ENCODE results near the gene OAS2. TPM values are rescaled to one million over a fixed set of nuclear protein-coding genes. Genes with fewer than 3 reads are reported as not detected.

Gene OAS2
- polyA plus RNA-seq, 1 donor (not counting 4 experiments of a cell fraction or from before 2014, with no cell fraction given) = 92.7 TPM

GRCh38 chr12:112973011-112973735, 5.1 kb upstream of the OAS2 start:
- Histone ChIP-seq H2AFZ (ENCODE audit: control insufficient read depth, low read length) (no peak overlapping the region), H4K20me1 (ENCODE audit: control insufficient read depth, extremely low read depth, insufficient read depth, low read length) (no peaks in the 10 kb centered on the region), H3K9ac (ENCODE audit: control insufficient read depth, extremely low read depth, insufficient read depth, low read length) (no peak overlapping the region), H3K4me1 (ENCODE audit: control insufficient read depth, extremely low read depth, insufficient read depth, low read length) (peaks cover 4% of the 10 kb centered on the region), H3K27ac (ENCODE audit: control insufficient read depth, insufficient read depth, low read length) (no peak overlapping the region), H3K79me2 (ENCODE audit: control insufficient read depth, insufficient read depth, low read length) (no peaks in the 10 kb centered on the region), H3K27me3 (ENCODE audit: control insufficient read depth, extremely low read depth, insufficient read depth, low read length) (no peaks in the 10 kb centered on the region), H3K9me3 (ENCODE audit: control insufficient read depth, low read depth, low read length) (no peaks in the 10 kb centered on the region), H3K4me2 (ENCODE audit: control insufficient read depth, extremely low read depth, insufficient read depth, low read depth, low read length) (no peak overlapping the region), H3K4me3 (ENCODE audit: control insufficient read depth in 2 of 3, extremely low read depth in 1 of 3, insufficient read depth in 2 of 3, low read depth in 1 of 3, low read length in 3 of 3) (no peak overlapping the region), H3K36me3 (ENCODE audit: control insufficient read depth in 2 of 2, extremely low read depth in 1 of 2, insufficient read depth in 2 of 2, low read length in 2 of 2) (peaks cover 0 to 13% of the 10 kb centered on the region in 2 experiments), H3K9me1 (ENCODE audit: control insufficient read depth, extremely low read depth, insufficient read depth, low read length) (no peaks in the 10 kb centered on the region)
- dilution Hi-C loops (cut with MboI; ENCODE audit: extremely low pct_ligation_motif_present, low sequenced_read_pairs) = no loop called here
- TF ChIP-seq CTCF (optimal IDR thresholded peaks at IDR 0.05 in 1 of 3, IDR thresholded peaks at IDR 0.05 in 1 of 3, conservative IDR thresholded peaks at IDR 0.05 in 1 of 3; ENCODE audit: extremely low read depth in 1 of 3, insufficient read depth in 2 of 3, low read length in 3 of 3) (no peak), EZH2 (IDR thresholded peaks at IDR 0.05; ENCODE audit: low read length) (no peak)
- no peak for DNase-seq (ENCODE audit: low read depth, low spot score)
- FAIRE-seq = no peak

- H3K79me2 ChIP-seq (ENCODE audit: control insufficient read depth, insufficient read depth, low read length) = peaks cover 3% of the 10 kb centered on the region
- no peak overlapping the region for H3K4me3 ChIP-seq (ENCODE audit: control insufficient read depth in 2 of 3, extremely low read depth in 1 of 3, insufficient read depth in 2 of 3, low read depth in 1 of 3, low read length in 3 of 3)
- peaks cover 0 to 13% of the 10 kb centered on the region in 2 experiments for H3K36me3 ChIP-seq (ENCODE audit: control insufficient read depth in 2 of 2, extremely low read depth in 1 of 2, insufficient read depth in 2 of 2, low read length in 2 of 2)
- FAIRE-seq = no peak
- H3K27me3 ChIP-seq (ENCODE audit: control insufficient read depth, extremely low read depth, insufficient read depth, low read length) = no peaks in the 10 kb centered on the region
- no peaks in the 10 kb centered on the region for H4K20me1 ChIP-seq (ENCODE audit: control insufficient read depth, extremely low read depth, insufficient read depth, low read length)
- H3K9me1 ChIP-seq (ENCODE audit: control insufficient read depth, extremely low read depth, insufficient read depth, low read length) = no peaks in the 10 kb centered on the region
- H3K4me2 ChIP-seq (ENCODE audit: control insufficient read depth, extremely low read depth, insufficient read depth, low read depth, low read length) = no peak overlapping the region
- no peak overlapping the region for H2AFZ ChIP-seq (ENCODE audit: control insufficient read depth, low read length)
- H3K4me1 ChIP-seq (ENCODE audit: control insufficient read depth, extremely low read depth, insufficient read depth, low read length) = peaks cover 9% of the 10 kb centered on the region
- H3K27ac ChIP-seq (ENCODE audit: control insufficient read depth, insufficient read depth, low read length) = no peak overlapping the region
- no peak for DNase-seq (ENCODE audit: low read depth, low spot score)
- dilution Hi-C loops (cut with MboI; ENCODE audit: extremely low pct_ligation_motif_present, low sequenced_read_pairs) = no loop called here
- TF ChIP-seq EZH2 (IDR thresholded peaks at IDR 0.05; ENCODE audit: low read length) = no peak
- no peak for TF ChIP-seq CTCF (optimal IDR thresholded peaks at IDR 0.05 in 1 of 3, IDR thresholded peaks at IDR 0.05 in 1 of 3, conservative IDR thresholded peaks at IDR 0.05 in 1 of 3; ENCODE audit: extremely low read depth in 1 of 3, insufficient read depth in 2 of 3, low read length in 3 of 3)
- no peaks in the 10 kb centered on the region for H3K9me3 ChIP-seq (ENCODE audit: control insufficient read depth, low read depth, low read length)
- H3K9ac ChIP-seq (ENCODE audit: control insufficient read depth, extremely low read depth, insufficient read depth, low read length) = no peak overlapping the region
Observed at GRCh38 chr12:112973818-112974231, 4.5 kb upstream of the OAS2 start.

All from keratinocyte (primary cell).